PFSK-1 (cell line): ENCODE results near the gene KIAA0319L.

Source experiments
- FOXP2 ChIP-seq: optimal IDR thresholded peaks from 2 replicates; pipeline ENCODE3; 2011; ENCODE audit warnings: borderline replicate concordance, control low read depth, inconsistent platforms; ENCODE audit not compliant: insufficient read depth; ENCODE audit errors: extremely low read length, extremely low read depth
- POLR2AphosphoS5 ChIP-seq: IDR thresholded peaks from 2 replicates; pipeline ENCODE4 v1.6.1; 2012; ENCODE audit warnings: low read depth, mild to moderate bottlenecking, control low read depth, low read length, moderate library complexity
- SIN3A ChIP-seq: IDR thresholded peaks from 2 replicates; pipeline ENCODE4 v1.6.1; 2012; ENCODE audit warnings: mild to moderate bottlenecking, low read length, moderate library complexity, borderline replicate concordance; ENCODE audit not compliant: insufficient read depth
- TAF1 ChIP-seq: IDR thresholded peaks from 2 replicates; pipeline ENCODE4 v1.6.1; 2012; ENCODE audit warnings: low read length, control low read depth, borderline replicate concordance; ENCODE audit not compliant: insufficient read depth
- TF ChIP-seq, protein P1 (sequence below), 2 experiments: IDR thresholded peaks; 2 replicates each; pipeline versions ENCODE4 v1.6.1 to v1.8.0; 2011 to 2012; ENCODE audit warnings: low read depth in 2 of 2, low read length in 2 of 2, control low read depth in 1 of 2, inconsistent platforms in 1 of 2, mild to moderate bottlenecking in 1 of 2, moderate library complexity in 1 of 2; ENCODE audit not compliant: insufficient read depth in 1 of 2

The KIAA0319L gene

GRCh38 chr1:35574655-35575415 is 17.6 kb upstream of the KIAA0319L start:
- TF ChIP-seq TAF1 = no peak
- no peak for TF ChIP-seq SIN3A
- TF ChIP-seq POLR2AphosphoS5 = no peak

- TF ChIP-seq, protein P1, sequence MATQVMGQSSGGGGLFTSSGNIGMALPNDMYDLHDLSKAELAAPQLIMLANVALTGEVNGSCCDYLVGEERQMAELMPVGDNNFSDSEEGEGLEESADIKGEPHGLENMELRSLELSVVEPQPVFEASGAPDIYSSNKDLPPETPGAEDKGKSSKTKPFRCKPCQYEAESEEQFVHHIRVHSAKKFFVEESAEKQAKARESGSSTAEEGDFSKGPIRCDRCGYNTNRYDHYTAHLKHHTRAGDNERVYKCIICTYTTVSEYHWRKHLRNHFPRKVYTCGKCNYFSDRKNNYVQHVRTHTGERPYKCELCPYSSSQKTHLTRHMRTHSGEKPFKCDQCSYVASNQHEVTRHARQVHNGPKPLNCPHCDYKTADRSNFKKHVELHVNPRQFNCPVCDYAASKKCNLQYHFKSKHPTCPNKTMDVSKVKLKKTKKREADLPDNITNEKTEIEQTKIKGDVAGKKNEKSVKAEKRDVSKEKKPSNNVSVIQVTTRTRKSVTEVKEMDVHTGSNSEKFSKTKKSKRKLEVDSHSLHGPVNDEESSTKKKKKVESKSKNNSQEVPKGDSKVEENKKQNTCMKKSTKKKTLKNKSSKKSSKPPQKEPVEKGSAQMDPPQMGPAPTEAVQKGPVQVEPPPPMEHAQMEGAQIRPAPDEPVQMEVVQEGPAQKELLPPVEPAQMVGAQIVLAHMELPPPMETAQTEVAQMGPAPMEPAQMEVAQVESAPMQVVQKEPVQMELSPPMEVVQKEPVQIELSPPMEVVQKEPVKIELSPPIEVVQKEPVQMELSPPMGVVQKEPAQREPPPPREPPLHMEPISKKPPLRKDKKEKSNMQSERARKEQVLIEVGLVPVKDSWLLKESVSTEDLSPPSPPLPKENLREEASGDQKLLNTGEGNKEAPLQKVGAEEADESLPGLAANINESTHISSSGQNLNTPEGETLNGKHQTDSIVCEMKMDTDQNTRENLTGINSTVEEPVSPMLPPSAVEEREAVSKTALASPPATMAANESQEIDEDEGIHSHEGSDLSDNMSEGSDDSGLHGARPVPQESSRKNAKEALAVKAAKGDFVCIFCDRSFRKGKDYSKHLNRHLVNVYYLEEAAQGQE (IDR thresholded peaks at IDR 0.05; ENCODE audit: insufficient read depth in 1 of 2, low read depth in 2 of 2, low read length in 2 of 2) = no peak
- TF ChIP-seq POLR2AphosphoS5 = no peak
- no peak for TF ChIP-seq TAF1
- TF ChIP-seq FOXP2 = no peak
- TF ChIP-seq SIN3A = no peak
Observed at GRCh38 chr1:35574125-35574654, 17.0 kb upstream of the KIAA0319L start.

- TF ChIP-seq FOXP2 (no peak), TAF1 (no peak), SIN3A (no peak), POLR2AphosphoS5 (no peak)
- TF ChIP-seq, protein P1 (IDR thresholded peaks at IDR 0.05; ENCODE audit: insufficient read depth in 1 of 2, low read depth in 2 of 2, low read length in 2 of 2) = no peak
Observed at GRCh38 chr1:35573198-35574124, 16.3 kb upstream of the KIAA0319L start, which contains the start of gene TFAP2E. TSS of gene TFAP2E (plus strand) at chr1:35573314. CDS start at chr1:35573578, 264 bp downstream.

GRCh38 chr1:35572296-35572695 is 15.1 kb upstream of the KIAA0319L start:
- no peak for TF ChIP-seq SIN3A
- no peak for TF ChIP-seq POLR2AphosphoS5
- no peak for TF ChIP-seq TAF1
- TF ChIP-seq, protein P1 (IDR thresholded peaks at IDR 0.05; ENCODE audit: insufficient read depth in 1 of 2, low read depth in 2 of 2, low read length in 2 of 2) = no peak
- TF ChIP-seq FOXP2 = no peak

DNA sequence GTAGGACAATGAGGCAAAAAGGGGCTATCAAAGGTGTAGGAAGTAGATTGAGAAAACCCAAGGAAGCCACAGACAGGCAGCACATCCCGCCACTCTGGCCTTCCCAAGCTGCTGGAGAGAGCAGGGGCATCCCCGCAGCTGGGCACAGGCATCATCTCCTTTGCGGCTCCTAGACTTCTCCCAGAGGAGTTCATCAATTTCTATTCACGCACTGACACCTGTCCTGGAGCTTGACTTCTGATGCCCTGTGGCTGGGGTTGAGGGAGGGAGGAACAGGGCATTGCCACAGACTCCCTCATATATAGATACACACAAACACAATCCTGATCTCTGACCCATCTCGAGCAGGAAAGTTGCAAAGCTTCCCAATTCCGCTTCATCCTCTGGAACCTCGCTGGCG is 14.1 kb upstream of the KIAA0319L start:
- TF ChIP-seq SIN3A (no peak), FOXP2 (no peak), POLR2AphosphoS5 (no peak), TAF1 (no peak)
- TF ChIP-seq, protein P1 (IDR thresholded peaks at IDR 0.05; ENCODE audit: insufficient read depth in 1 of 2, low read depth in 2 of 2, low read length in 2 of 2) = no peak
